GM19452 (cell line): ENCODE data around the gene CD300LG.
"Not testable (repeated sequence)": the region's sequence is repeated elsewhere in the genome, so short reads cannot be mapped to it uniquely, and the experiment has no call there.

ENCODE experiments used
- ATAC-seq: cut with Tn5 transposase; IDR thresholded peaks from one replicate; pipeline ENCODE4 v1.9.1; 2021; ENCODE audit not compliant: unreplicated experiment

The CD300LG gene

DNA sequence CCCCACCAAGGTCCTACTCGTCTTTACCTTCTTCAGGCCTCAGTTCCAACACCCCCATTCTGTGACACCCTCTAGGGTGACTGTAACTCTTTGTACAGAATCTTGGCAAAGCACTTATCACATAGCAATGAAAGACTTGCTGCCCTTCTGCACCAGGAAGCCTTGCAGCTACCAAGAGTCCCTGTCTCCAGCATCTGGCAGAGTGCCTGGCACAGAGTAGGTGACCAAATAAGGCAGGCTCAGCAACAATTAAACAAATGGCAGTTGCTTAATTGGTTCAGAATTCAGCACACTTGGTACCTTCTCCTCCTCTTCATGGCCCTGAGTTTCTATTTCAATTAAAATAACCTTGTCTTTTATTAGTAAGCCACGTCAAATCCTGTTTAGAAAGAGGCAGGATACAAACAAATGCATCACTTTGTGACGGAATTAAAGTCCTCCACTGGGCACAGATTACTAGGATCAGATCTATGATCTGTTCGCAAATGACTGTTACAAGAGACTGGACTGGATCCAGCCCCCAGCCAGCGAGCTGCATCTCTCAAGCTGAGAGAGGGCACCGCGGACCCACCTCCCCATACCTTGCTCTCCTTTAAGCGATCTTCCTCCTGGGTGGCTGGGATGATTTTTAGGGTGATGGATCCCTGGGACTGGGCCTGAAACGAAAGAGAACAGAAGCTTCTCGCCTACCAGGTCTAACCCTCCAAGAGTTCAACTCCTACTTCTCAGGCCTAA lies 23.5 kb upstream of the CD300LG start:
- ATAC-seq: no peak

DNA sequence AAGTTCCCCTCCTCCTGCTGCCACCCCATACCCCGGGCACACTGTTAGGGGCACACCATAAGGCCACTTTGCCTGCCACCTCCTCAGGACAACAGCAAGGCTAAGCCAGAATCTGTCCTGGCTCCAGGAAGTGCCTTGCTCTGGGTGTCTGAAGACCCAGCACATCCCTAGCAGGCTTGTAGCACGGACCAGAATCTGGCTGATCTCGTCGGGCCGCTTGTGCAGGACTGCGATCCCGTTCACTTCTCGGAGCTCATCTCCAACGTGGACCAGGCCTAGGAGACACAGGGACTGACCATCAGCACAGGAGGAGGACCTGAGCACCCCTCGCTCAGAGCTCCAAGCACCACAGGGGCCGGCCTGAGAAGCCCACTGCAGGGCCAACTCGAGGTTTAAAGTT lies 21.4 kb upstream of the CD300LG start:
- no peak for ATAC-seq

DNA sequence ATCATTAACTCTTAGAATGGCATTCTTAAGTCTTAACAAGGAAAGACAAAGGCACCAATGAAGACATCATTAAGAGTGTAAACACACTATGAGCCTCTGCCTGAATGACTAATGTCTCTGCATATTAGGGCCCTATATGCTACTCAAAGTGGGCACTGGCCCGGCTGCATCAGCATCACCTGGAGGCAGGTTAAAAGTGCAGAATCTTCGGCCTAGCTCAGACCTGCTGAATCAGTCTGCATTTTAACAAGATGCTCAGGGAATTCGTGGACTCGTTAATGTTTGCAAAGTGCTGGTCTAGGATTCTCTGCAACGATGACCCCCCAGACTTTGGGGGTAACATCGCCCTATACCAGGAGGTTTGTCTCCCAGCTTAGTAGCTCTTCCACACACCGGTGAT lies 20.8 kb upstream of the CD300LG start:
- ATAC-seq: no peak

GRCh38 chr17:43827596-43827995 lies 19.4 kb upstream of the CD300LG start:
- no peak for ATAC-seq

- ATAC-seq: no peak
Observed at GRCh38 chr17:43829738-43830137, 17.2 kb upstream of the CD300LG start.

DNA sequence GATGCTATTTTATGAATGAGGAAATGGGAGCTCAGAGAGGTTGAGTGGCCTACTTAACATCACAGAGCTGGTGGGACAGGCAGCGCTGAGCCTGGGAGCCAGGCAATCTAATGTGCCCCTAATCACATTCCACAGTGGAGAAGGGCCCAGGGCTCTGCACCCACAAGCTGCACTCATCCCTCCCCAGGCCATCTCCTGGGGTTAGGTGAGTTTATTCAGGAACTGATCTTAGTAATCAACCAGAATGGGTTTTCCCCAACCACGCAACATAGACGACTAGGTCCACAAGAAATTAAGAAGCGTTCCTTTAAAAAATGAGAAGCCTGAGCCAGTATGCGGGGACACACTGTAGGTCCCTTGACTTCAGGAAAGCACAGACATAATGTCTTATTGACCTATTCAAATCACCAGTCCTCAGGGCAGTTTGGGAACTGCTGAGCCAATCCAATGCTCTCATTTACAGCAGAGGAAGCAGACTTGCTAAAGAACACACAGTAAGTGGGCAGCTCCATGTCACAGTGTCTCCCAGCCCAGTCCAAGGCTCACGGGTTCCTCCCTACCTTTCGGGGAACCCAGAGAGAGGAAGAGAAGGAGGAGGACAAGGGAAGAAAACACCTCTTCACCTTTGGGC lies 16.4 kb upstream of the CD300LG start:
- no peak for ATAC-seq

DNA sequence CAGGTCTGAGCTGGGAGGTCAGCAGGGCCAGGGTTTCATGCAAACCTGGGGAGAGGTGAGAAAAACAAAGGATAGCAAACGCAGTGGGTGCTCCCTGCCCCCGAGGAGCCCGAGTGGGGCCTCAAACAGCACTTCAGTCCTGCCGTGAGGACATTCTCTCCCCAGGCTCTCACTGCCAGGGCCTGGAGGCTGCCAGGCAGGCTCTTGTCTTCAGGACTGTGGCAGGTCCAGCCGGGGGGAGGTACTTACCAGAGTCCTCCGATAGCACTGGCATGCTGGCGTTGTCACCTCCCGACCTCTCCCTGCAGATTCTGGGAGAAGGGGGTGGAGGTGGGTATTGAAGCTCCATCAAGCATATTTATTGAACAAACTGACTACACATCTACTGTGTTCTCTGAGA lies 15.3 kb upstream of the CD300LG start:
- no peak for ATAC-seq

- ATAC-seq: no peak
Observed at GRCh38 chr17:43832168-43832975, 14.6 kb upstream of the CD300LG start.

DNA sequence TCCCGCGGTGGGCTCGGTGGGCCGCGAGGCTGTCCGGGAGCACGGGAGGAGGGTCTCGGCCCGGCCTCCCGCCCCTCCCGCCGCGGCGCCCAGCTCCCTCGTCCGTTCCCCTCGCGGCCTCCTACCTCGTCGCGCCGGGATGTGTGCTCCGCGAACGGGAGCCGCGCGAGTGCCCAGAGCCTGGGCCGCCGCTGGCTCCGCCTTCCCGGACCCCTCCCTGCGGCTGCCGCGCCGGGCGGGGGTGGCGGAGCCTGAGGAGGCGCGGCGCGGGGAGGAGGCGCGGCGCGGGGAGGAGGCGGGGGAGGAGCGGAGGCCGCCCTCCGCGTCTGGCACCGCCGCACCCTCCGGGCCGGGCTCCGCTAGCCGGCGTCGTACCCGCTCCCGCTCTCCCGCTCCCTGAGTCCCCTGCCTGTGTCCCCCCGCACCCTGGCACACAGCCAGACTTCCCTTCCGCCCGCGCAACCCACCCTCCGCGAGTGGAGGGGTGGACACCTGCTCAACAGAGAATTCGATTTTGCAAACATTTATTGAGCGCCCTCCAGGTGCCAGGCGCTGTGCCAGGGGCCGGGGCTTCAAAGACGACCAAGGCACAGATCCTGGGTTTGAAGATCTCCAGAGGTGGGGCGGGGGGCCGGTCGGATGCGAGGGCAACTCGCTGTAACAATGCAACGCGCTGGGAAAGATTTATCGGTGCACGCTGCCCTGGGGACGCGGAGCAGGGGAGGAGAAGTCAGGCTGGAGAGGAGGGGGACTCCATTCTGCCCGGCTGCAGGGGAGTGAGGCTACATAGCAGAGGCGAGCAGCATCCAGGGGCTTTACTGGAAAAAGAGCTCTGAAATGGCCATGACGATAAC lies 13.8 kb upstream of the CD300LG start, which contains the start of gene MPP3:
Gene MPP3, minus strand, starts transcription at position 171 of the 854 bp plus-strand sequence. CDS start 1,240 bp downstream, outside the sequence.
- ATAC-seq: no peak

DNA sequence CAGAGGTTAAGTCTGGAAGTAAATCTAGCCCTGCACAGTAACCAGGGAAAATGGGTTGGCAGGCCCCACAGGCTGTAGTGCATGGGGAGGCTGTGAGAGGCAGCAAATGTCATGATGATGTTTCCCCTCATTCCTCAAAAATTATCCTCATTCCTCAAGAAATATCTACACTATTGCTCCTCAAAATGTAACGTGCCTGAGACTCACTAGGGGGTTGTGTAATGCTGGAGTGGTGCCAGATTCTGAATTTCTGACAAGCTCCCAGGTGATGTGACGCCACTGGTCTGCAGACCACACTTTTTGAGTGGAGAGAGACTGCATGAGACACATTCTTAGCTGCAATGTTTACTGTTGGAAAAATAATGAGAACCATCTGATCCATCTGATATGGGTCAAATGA lies 12.9 kb upstream of the CD300LG start:
- ATAC-seq: no peak

- no peak for ATAC-seq
Observed at GRCh38 chr17:43839670-43840108, 7.3 kb upstream of the CD300LG start.

DNA sequence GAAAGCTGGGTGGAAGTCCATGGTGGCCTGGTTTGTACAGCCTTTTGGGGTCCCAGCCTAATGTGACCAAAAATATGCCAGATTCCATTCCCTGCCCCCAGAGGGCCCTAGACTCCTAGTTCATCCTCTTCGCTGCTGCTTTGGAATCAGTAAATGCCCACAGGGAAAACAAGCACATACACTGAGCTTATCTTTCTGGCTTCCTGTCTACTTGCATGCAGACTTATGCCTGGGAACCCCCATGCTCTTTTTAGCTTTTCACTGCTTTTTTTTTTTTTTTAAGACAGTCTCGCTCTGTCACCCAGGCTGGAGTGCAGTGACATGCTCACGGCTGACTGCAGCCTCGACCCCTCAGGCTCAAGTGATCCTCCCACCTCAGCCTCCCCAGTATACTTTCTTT lies 6.2 kb upstream of the CD300LG start:
- no peak for ATAC-seq

DNA sequence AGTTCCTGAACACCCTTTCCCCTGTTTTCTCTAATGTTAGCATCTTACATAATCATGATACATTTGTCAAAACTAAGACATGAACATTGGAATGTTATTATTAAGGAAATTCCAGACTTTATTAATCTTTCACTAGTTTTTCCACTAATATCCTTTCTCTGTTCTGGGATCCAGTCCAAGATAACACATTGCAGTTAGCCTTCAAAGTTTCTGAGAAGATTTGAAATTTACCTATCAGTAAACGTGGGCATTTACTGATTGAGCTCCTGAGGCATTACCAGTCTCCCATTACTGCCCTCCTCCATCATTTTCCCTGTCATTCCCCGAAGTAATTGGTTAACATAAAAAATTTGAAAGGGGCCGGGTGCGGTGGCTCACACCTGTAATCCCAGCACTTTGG lies 5.7 kb upstream of the CD300LG start:
- no peak for ATAC-seq

DNA sequence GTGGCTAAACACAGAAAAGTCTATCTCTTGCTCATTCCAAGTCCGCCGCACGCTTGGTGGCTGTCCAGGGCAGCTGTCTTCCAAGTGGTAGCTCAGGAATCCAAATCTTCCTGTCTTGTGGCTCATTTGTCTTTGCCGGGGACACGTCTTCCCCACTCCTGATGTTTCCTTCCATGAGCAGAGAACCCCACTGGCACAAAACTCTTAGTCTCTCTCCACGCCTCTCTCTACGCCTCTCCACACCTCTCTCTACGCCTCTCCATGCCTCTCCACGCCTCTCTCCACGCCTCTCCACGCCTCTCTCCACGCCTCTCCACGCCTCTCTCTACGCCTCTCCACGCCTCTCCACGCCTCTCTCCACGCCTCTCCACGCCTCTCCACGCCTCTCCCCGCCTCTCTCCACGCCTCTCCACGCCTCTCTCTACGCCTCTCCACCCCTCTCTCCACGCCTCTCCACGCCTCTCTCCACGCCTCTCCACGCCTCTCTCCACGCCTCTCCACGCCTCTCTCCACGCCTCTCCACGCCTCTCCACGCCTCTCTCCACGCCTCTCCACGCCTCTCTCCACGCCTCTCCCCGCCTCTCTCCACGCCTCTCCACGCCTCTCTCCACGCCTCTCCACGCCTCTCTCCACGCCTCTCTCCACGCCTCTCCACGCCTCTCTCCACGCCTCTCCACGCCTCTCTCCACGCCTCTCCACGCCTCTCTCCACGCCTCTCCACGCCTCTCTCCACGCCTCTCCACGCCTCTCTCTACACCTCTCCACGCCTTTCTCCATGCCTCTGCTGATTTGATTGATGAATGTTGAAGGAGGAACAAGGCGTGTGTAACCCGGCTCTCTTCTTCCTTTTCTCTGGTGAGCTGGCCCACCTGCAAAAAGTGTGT lies 4.6 kb upstream of the CD300LG start:
- not testable (repeated sequence) for ATAC-seq

GRCh38 chr17:43842975-43843325 lies 4.0 kb upstream of the CD300LG start:
- no peak for ATAC-seq

GRCh38 chr17:43844241-43844640 lies 2.7 kb upstream of the CD300LG start:
- ATAC-seq: no peak

DNA sequence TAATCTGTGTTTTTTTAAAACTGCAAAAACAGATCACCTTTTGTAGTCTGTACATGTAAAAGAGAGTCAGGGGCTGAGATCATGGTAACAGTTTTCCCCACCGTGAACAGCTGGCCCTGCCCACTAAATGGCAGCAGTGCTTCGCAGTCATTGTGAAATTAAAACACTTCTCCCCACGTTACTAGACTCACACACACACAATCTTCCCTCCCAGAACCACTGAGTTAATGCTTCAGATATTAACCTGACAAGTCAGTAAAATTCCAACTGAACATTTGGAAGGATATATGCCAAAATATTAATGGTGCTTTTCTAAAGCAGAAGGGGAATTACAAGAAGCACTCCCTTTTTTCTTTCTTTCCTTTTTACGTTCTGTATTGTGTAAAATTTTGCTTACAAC lies 1.2 kb upstream of the CD300LG start:
- no peak for ATAC-seq

- ATAC-seq: no peak
Observed at GRCh38 chr17:43846221-43846712, 709 bp upstream of the CD300LG start.

GRCh38 chr17:43848601-43849000 lies 1.6 kb downstream of the CD300LG start:
- no peak for ATAC-seq

DNA sequence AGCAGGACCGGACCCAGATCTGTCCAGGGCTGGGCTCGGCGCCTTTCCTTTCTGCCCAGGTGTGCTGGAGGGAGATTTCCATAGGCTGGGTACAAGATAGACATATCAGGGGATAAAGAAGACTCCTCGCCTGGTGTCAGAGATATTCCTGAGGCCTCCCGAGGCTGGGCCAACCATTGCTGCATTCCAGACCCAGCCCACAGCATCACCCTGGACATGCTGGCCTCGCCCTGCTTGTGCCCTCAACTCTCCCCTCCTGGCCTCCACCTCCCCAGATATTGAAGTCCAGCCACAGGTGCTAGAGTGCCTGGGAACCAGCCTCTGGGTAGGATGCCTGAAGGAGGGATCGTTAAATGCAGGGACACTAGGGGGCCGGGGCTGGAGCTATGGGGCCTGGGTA lies 2.1 kb downstream of the CD300LG start:
- ATAC-seq: no peak
